GM23338 (cell line): ENCODE data around the gene IQCK.

ENCODE experiments used
- CREB1 ChIP-seq: fragments of 250-450 bp; sonication (Bioruptor Pico); IDR thresholded peaks from 2 replicates; pipeline ENCODE4 v1.5.0; 2020; ENCODE audit warnings: low read depth, mild to moderate bottlenecking, moderate library complexity
- EZH2 ChIP-seq: fragments of 200-600 bp; sonication (generic); IDR thresholded peaks from one replicate; pipeline ENCODE4 v1.8.0; 2017; ENCODE audit warnings: antibody characterized with exemption, mild to moderate bottlenecking, low read depth; ENCODE audit not compliant: unreplicated experiment
- EZH2phosphoT487 ChIP-seq: fragments of 200-600 bp; sonication (generic); IDR thresholded peaks from one replicate; pipeline ENCODE4 v1.8.1; 2018; ENCODE audit warnings: antibody characterized with exemption; ENCODE audit not compliant: unreplicated experiment
- JUNB ChIP-seq: IDR thresholded peaks from one replicate; pipeline ENCODE4 v1.6.1; 2016; ENCODE audit warnings: antibody characterized with exemption; ENCODE audit not compliant: unreplicated experiment
- NANOG ChIP-seq: IDR thresholded peaks from 2 replicates; pipeline ENCODE4 v1.6.1; 2016; ENCODE audit warnings: antibody characterized with exemption, borderline replicate concordance
- POLR2AphosphoS5 ChIP-seq: IDR thresholded peaks from 2 replicates; pipeline ENCODE4 v1.6.1; 2016; ENCODE audit warnings: antibody characterized with exemption, low read depth
- STAT1 ChIP-seq: IDR thresholded peaks from one replicate; pipeline ENCODE4 v1.6.1; 2016; ENCODE audit warnings: antibody characterized with exemption; ENCODE audit not compliant: unreplicated experiment
- ZNF114 ChIP-seq: fragments of 250-450 bp; sonication (Bioruptor Pico); IDR thresholded peaks from 2 replicates; pipeline ENCODE4 v1.5.0; 2020; ENCODE audit warnings: mild to moderate bottlenecking, moderate library complexity
- ZNF331 ChIP-seq: fragments of 250-450 bp; sonication (Bioruptor Pico); IDR thresholded peaks from 2 replicates; pipeline ENCODE4 v1.5.0; 2020; ENCODE audit warnings: low read depth, mild to moderate bottlenecking, moderate library complexity
- TF ChIP-seq, protein P1 (sequence below), 2 experiments: fragments of 200-600 bp in 1 of 2; sonication (generic) in 1 of 2; conservative IDR thresholded peaks; 2 replicates each; pipeline versions ENCODE4 v1.5.1 to v1.6.1; 2016 to 2017; ENCODE audit warnings: antibody characterized with exemption in 2 of 2, low read depth in 2 of 2, mild to moderate bottlenecking in 2 of 2, moderate library complexity in 1 of 2
- TF ChIP-seq, protein P2 (sequence below): IDR thresholded peaks from one replicate; pipeline ENCODE4 v1.6.1; 2018; ENCODE audit warnings: antibody characterized with exemption; ENCODE audit not compliant: unreplicated experiment
- TF ChIP-seq, protein P3 (sequence below): IDR thresholded peaks from 2 replicates; pipeline ENCODE4 v1.6.1; 2016; ENCODE audit warnings: antibody characterized with exemption
- TF ChIP-seq, protein P4 (sequence below): fragments of 250-450 bp; sonication (Bioruptor Pico); IDR thresholded peaks from 2 replicates; pipeline ENCODE4 v1.5.0; 2020; ENCODE audit warnings: mild to moderate bottlenecking, moderate library complexity

DNA sequence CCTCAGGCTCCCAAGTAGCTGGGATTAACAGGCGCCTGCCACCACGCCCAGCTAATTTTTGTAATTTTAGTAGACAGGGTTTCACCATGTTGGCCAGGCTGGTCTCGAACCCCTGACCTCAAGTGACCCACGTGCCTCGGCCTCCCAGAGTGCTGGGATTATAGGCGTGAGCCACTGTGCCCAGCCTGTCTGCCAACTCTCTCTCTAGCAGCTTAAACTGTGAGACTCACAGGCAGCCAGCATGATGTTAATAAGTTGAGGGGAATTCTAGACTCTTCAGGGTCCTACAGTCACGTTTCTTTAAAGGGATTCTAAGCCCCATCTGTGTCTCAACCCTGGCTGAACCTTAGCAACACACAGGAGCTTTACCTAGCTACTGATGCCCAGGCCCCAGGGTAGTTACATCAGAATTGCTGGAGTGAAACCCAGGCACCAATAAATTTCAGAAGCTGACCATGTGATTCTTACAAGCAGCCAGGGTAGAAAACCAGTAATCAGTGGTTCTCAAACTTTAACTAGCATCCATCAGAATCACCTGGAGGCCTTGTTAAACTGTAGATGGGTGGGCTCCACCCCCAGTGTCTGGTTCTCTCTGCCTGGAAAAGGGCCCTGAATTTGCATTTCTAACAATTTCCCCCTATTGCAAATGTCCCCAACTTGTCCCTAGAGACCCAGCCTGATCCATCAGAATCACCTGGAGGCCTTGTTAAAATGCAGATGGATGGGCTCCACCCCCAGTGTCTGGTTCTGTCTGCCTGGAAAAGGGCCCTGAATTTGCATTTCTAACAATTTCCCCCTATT is 135.9 kb downstream of the IQCK start:
- TF ChIP-seq, protein P1, sequence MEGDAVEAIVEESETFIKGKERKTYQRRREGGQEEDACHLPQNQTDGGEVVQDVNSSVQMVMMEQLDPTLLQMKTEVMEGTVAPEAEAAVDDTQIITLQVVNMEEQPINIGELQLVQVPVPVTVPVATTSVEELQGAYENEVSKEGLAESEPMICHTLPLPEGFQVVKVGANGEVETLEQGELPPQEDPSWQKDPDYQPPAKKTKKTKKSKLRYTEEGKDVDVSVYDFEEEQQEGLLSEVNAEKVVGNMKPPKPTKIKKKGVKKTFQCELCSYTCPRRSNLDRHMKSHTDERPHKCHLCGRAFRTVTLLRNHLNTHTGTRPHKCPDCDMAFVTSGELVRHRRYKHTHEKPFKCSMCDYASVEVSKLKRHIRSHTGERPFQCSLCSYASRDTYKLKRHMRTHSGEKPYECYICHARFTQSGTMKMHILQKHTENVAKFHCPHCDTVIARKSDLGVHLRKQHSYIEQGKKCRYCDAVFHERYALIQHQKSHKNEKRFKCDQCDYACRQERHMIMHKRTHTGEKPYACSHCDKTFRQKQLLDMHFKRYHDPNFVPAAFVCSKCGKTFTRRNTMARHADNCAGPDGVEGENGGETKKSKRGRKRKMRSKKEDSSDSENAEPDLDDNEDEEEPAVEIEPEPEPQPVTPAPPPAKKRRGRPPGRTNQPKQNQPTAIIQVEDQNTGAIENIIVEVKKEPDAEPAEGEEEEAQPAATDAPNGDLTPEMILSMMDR (conservative IDR thresholded peaks at IDR 0.05; ENCODE audit: low read depth in 2 of 2) = no peak
- TF ChIP-seq EZH2 (no peak), POLR2AphosphoS5 (no peak; the same call in 1 of the 2 replicates), JUNB (no peak), EZH2phosphoT487 (no peak), NANOG (0 out of 2 replicates have a peak, but pooled peaks have one; percentile 33), CREB1 (CRISPR knock-in tag) (no peak), STAT1 (no peak), ZNF331 (CRISPR knock-in tag) (no peak), ZNF114 (no peak)
- TF ChIP-seq, protein P2, sequence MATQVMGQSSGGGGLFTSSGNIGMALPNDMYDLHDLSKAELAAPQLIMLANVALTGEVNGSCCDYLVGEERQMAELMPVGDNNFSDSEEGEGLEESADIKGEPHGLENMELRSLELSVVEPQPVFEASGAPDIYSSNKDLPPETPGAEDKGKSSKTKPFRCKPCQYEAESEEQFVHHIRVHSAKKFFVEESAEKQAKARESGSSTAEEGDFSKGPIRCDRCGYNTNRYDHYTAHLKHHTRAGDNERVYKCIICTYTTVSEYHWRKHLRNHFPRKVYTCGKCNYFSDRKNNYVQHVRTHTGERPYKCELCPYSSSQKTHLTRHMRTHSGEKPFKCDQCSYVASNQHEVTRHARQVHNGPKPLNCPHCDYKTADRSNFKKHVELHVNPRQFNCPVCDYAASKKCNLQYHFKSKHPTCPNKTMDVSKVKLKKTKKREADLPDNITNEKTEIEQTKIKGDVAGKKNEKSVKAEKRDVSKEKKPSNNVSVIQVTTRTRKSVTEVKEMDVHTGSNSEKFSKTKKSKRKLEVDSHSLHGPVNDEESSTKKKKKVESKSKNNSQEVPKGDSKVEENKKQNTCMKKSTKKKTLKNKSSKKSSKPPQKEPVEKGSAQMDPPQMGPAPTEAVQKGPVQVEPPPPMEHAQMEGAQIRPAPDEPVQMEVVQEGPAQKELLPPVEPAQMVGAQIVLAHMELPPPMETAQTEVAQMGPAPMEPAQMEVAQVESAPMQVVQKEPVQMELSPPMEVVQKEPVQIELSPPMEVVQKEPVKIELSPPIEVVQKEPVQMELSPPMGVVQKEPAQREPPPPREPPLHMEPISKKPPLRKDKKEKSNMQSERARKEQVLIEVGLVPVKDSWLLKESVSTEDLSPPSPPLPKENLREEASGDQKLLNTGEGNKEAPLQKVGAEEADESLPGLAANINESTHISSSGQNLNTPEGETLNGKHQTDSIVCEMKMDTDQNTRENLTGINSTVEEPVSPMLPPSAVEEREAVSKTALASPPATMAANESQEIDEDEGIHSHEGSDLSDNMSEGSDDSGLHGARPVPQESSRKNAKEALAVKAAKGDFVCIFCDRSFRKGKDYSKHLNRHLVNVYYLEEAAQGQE = no peak
- TF ChIP-seq, protein P3, sequence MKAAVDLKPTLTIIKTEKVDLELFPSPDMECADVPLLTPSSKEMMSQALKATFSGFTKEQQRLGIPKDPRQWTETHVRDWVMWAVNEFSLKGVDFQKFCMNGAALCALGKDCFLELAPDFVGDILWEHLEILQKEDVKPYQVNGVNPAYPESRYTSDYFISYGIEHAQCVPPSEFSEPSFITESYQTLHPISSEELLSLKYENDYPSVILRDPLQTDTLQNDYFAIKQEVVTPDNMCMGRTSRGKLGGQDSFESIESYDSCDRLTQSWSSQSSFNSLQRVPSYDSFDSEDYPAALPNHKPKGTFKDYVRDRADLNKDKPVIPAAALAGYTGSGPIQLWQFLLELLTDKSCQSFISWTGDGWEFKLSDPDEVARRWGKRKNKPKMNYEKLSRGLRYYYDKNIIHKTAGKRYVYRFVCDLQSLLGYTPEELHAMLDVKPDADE = no peak
- TF ChIP-seq, protein P4, sequence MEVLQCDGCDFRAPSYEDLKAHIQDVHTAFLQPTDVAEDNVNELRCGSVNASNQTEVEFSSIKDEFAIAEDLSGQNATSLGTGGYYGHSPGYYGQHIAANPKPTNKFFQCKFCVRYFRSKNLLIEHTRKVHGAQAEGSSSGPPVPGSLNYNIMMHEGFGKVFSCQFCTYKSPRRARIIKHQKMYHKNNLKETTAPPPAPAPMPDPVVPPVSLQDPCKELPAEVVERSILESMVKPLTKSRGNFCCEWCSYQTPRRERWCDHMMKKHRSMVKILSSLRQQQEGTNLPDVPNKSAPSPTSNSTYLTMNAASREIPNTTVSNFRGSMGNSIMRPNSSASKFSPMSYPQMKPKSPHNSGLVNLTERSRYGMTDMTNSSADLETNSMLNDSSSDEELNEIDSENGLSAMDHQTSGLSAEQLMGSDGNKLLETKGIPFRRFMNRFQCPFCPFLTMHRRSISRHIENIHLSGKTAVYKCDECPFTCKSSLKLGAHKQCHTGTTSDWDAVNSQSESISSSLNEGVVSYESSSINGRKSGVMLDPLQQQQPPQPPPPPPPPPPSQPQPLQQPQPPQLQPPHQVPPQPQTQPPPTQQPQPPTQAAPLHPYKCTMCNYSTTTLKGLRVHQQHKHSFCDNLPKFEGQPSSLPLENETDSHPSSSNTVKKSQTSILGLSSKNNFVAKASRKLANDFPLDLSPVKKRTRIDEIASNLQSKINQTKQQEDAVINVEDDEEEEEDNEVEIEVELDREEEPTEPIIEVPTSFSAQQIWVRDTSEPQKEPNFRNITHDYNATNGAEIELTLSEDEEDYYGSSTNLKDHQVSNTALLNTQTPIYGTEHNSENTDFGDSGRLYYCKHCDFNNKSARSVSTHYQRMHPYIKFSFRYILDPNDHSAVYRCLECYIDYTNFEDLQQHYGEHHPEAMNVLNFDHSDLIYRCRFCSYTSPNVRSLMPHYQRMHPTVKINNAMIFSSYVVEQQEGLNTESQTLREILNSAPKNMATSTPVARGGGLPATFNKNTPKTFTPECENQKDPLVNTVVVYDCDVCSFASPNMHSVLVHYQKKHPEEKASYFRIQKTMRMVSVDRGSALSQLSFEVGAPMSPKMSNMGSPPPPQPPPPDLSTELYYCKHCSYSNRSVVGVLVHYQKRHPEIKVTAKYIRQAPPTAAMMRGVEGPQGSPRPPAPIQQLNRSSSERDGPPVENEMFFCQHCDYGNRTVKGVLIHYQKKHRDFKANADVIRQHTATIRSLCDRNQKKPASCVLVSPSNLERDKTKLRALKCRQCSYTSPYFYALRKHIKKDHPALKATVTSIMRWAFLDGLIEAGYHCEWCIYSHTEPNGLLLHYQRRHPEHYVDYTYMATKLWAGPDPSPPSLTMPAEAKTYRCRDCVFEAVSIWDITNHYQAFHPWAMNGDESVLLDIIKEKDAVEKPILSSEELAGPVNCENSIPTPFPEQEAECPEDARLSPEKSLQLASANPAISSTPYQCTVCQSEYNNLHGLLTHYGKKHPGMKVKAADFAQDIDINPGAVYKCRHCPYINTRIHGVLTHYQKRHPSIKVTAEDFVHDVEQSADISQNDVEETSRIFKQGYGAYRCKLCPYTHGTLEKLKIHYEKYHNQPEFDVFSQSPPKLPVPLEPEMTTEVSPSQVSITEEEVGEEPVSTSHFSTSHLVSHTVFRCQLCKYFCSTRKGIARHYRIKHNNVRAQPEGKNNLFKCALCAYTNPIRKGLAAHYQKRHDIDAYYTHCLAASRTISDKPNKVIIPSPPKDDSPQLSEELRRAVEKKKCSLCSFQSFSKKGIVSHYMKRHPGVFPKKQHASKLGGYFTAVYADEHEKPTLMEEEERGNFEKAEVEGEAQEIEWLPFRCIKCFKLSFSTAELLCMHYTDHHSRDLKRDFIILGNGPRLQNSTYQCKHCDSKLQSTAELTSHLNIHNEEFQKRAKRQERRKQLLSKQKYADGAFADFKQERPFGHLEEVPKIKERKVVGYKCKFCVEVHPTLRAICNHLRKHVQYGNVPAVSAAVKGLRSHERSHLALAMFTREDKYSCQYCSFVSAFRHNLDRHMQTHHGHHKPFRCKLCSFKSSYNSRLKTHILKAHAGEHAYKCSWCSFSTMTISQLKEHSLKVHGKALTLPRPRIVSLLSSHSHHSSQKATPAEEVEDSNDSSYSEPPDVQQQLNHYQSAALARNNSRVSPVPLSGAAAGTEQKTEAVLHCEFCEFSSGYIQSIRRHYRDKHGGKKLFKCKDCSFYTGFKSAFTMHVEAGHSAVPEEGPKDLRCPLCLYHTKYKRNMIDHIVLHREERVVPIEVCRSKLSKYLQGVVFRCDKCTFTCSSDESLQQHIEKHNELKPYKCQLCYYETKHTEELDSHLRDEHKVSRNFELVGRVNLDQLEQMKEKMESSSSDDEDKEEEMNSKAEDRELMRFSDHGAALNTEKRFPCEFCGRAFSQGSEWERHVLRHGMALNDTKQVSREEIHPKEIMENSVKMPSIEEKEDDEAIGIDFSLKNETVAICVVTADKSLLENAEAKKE (CRISPR knock-in tag) = no peak
